K562 (cell line): Measurements from ENCODE around the gene DNAJC12. TPM values are rescaled to one million over a fixed set of nuclear protein-coding genes. Genes with fewer than 3 reads are reported as not detected.

Experiments used
- ATF7 ChIP-seq: fragments of 450-650 bp; IDR thresholded peaks from 2 replicates; pipeline ENCODE4 v1.7.1; 2014; ENCODE audit warnings: mild to moderate bottlenecking, moderate library complexity
- CBX8 ChIP-seq: fragments of 200-600 bp; sonication (generic); IDR thresholded peaks from 2 replicates; pipeline ENCODE4 v1.6.1; 2012; ENCODE audit warnings: borderline replicate concordance, mixed run types, low read depth, mild to moderate bottlenecking, moderate library complexity, mixed read lengths, low read length, control low read depth, inconsistent platforms; ENCODE audit not compliant: poor library complexity, severe bottlenecking; ENCODE audit errors: extremely low read depth
- CEBPB ChIP-seq: fragments of 450-650 bp; IDR thresholded peaks from 2 replicates; pipeline ENCODE4 v1.6.1; 2016; ENCODE audit warnings: missing genetic modification characterization, missing compliant biosample characterization
- CREB3 ChIP-seq: fragments of 450-650 bp; conservative IDR thresholded peaks from 2 replicates; pipeline ENCODE4 v1.6.1; 2016; ENCODE audit warnings: missing genetic modification characterization, low read depth, mild to moderate bottlenecking, missing compliant biosample characterization, moderate library complexity
- CTBP1 ChIP-seq: fragments of 450-650 bp; IDR thresholded peaks from 2 replicates; pipeline ENCODE4 v1.6.1; 2016; ENCODE audit warnings: borderline replicate concordance
- ELF1 ChIP-seq: fragments of 200-800 bp; sonication (Bioruptor generic); IDR thresholded peaks from 2 replicates; pipeline ENCODE4 v1.6.1; 2016; ENCODE audit warnings: missing genetic modification characterization, missing compliant biosample characterization
- NBN ChIP-seq: fragments of 450-650 bp; IDR thresholded peaks from 2 replicates; pipeline ENCODE4 v1.6.1; 2016; ENCODE audit warnings: low read depth, mild to moderate bottlenecking
- NR2C1 ChIP-seq, 2 experiments: fragments of 450-650 bp; IDR thresholded peaks; 2 replicates each; pipeline ENCODE4 v1.6.1; 2017; ENCODE audit warnings: mild to moderate bottlenecking in 2 of 2, antibody characterized with exemption in 1 of 2, inconsistent platforms in 1 of 2, missing compliant biosample characterization in 1 of 2, missing genetic modification characterization in 1 of 2
- PHF20 ChIP-seq: fragments of 450-650 bp; IDR thresholded peaks from 2 replicates; pipeline ENCODE4 v1.6.1; 2018; ENCODE audit not compliant: partially characterized antibody
- POLR2H ChIP-seq: IDR thresholded peaks from 2 replicates; pipeline ENCODE4 v1.6.1; 2016; ENCODE audit warnings: missing genetic modification characterization, low read depth, mild to moderate bottlenecking, control low read depth, missing compliant biosample characterization, moderate library complexity
- SMARCA4 ChIP-seq: fragments of 450-650 bp; IDR thresholded peaks from 2 replicates; pipeline ENCODE4 v1.6.1; 2016
- SOX6 ChIP-seq: fragments of 450-650 bp; IDR thresholded peaks from 2 replicates; pipeline ENCODE4 v1.6.1; 2014; ENCODE audit warnings: mild to moderate bottlenecking
- TEAD4 ChIP-seq, 2 experiments: sonication (generic) in 1 of 2; formaldehyde crosslinking in 1 of 2; IDR thresholded peaks; 2 replicates each; pipeline versions ENCODE4 v1.6.1 to v1.8.0; 2012 to 2022; ENCODE audit warnings: borderline replicate concordance in 1 of 2, inconsistent platforms in 1 of 2, low read length in 1 of 2, mild to moderate bottlenecking in 1 of 2, missing genetic modification reagents in 1 of 2
- TRIM24 ChIP-seq, 2 experiments: fragments of 450-650 bp; IDR thresholded peaks; 2 replicates each; pipeline ENCODE4 v1.6.1; 2016
- XRCC3 ChIP-seq: fragments of 450-650 bp; IDR thresholded peaks from 2 replicates; pipeline ENCODE4 v1.6.1; 2017; ENCODE audit warnings: mild to moderate bottlenecking, moderate library complexity
- YBX1 ChIP-seq: fragments of 450-650 bp; IDR thresholded peaks from 2 replicates; pipeline ENCODE4 v1.7.1; 2016; ENCODE audit warnings: mild to moderate bottlenecking
- ZBTB17 ChIP-seq: fragments of 450-650 bp; formaldehyde crosslinking; IDR thresholded peaks from 2 replicates; pipeline ENCODE4 v1.4.0; 2020; ENCODE audit warnings: mild to moderate bottlenecking
- ZBTB26 ChIP-seq: fragments of 450-650 bp; formaldehyde crosslinking; IDR thresholded peaks from 2 replicates; pipeline ENCODE4 v1.4.0; 2022; ENCODE audit warnings: missing genetic modification characterization
- ZFP30 ChIP-seq: fragments of 250-450 bp; sonication (Bioruptor Pico); IDR thresholded peaks from 2 replicates; pipeline ENCODE4 v1.8.0; 2022; ENCODE audit warnings: moderate library complexity, mild to moderate bottlenecking, inconsistent platforms, borderline replicate concordance
- ZNF589 ChIP-seq: fragments of 200-800 bp; sonication (Bioruptor generic); IDR thresholded peaks from 2 replicates; pipeline ENCODE4 v1.6.1; 2016; ENCODE audit warnings: low read depth, missing genetic modification characterization, missing compliant biosample characterization
- polyA plus RNA-seq, 8 experiments: library from polyadenylated mRNA; depleted of rRNA in 4 of 8; stranded (reverse) in 5 of 8; unstranded in 3 of 8; fragments of >200 nt; fragmentation: Nextera tagmentation in 2 of 8; fragmentation: Illumina TruSeq in 1 of 8; extraction: Ambion mirVana in 2 of 8; extraction: Trizol in 1 of 8; gene quantifications; 2 replicates each; pipeline versions ENCODE4 v1.2.1 to v1.2.3, GENCODE V29; 2011 to 2014; ENCODE audit warnings: inconsistent platforms in 1 of 8, missing spikeins in 1 of 8
- total RNA-seq, 7 experiments: library from RNA; depleted of rRNA in 6 of 7; stranded (reverse); fragments of >200 nt in 6 of 7; fragmentation: Illumina TruSeq in 2 of 7; extraction: Trizol in 2 of 7; gene quantifications; 2 replicates each; pipeline versions ENCODE4 v1.2.1 to v1.2.3, GENCODE V29; 2011 to 2021; ENCODE audit warnings: low replicate concordance in 1 of 7
- TF ChIP-seq, protein P1 (sequence below): fragments of 450-650 bp; IDR thresholded peaks from 2 replicates; pipeline ENCODE4 v1.6.1; 2016; ENCODE audit warnings: low read depth, mild to moderate bottlenecking, moderate library complexity
- TF ChIP-seq, protein P2 (sequence below): fragments of 450-650 bp; formaldehyde crosslinking; conservative IDR thresholded peaks from 2 replicates; pipeline ENCODE4 v1.4.0; 2022; ENCODE audit warnings: mild to moderate bottlenecking, missing genetic modification characterization

The DNAJC12 gene
- total and polyA plus RNA-seq, 9 of the 15 experiments (the other 6 are each of a cell fraction or from before 2014, with no cell fraction given): 7.4 to 95.9 (median 68.5) TPM

DNA sequence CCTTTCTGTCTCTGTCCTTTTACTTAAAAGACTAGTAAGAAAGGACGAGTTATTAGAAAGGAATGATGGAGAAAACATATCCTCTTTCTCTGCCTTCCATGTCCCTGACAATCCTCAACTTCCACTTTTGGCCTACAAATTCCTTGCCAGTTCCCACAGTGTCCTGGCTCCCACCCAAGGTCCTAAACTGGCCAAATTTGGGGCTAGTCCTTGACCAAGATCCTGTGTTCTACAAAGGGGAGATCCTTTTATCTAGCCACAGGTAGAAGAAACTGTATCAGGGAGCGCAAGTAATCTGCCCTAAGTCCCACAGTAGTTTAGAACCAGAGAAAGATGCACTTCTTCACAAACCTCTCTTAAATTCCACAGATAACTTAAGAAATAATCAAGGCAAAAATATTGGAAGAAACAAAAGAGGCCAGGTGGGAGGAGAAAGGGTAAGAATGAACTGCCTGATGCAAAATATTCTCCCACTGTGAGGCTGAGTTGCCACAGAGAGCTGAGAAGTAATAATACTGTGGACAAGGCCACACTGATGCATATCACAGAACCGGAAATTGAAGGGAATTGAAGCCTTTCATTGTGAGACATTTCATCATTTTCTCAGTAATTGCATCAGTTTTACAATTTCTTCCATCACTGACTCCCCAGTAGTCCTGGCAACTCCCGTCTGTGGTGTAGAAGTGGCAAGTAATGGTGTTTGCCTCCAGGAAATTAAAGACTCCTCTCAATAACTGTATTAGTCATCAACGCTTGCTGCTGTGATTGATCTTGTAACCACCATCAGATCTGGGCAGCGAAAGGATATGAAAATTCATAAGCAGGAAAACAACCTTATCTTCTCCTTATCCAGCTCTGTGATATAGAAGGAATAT is 47.2 kb downstream of the DNAJC12 start (continued):
- TF ChIP-seq, protein P1, sequence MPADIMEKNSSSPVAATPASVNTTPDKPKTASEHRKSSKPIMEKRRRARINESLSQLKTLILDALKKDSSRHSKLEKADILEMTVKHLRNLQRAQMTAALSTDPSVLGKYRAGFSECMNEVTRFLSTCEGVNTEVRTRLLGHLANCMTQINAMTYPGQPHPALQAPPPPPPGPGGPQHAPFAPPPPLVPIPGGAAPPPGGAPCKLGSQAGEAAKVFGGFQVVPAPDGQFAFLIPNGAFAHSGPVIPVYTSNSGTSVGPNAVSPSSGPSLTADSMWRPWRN: peak; percentile 45; the same call in 1 of the 2 replicates
- TF ChIP-seq TEAD4 (IDR thresholded peaks at IDR 0.05; ENCODE audit: low read length) (peak; percentile 38; the same call in 1 of the 2 replicates), TEAD4 (CRISPR knock-in tag; IDR thresholded peaks at IDR 0.05; ENCODE audit: borderline replicate concordance) (no peak), NBN (0 out of 2 replicates have a peak, but pooled peaks have one; percentile 41), NR2C1 (IDR thresholded peaks at IDR 0.05) (no peak; the same call in 1 of the 2 replicates), NR2C1 (tag; IDR thresholded peaks at IDR 0.05) (peak; percentile 41; the same call in 1 of the 2 replicates), SOX6 (peak; percentile 88), SMARCA4 (peak; percentile 84; the same call in 1 of the 2 replicates), ATF7 (peak; percentile 97), ELF1 (tag) (peak; percentile 61), CTBP1 (peak; percentile 66; the same call in 1 of the 2 replicates), CEBPB (tag) (peak; percentile 91), CREB3 (no peak), ZNF589 (CRISPR knock-in tag) (peak; percentile 91), ZBTB26 (CRISPR knock-in tag) (0 out of 2 replicates have a peak, but pooled peaks have one; percentile 80), POLR2H (tag) (peak; percentile 72; the same call in 1 of the 2 replicates), YBX1 (no peak), ZBTB17 (CRISPR knock-in tag) (0 out of 2 replicates have a peak, but pooled peaks have one; percentile 30), ZFP30 (CRISPR knock-in tag) (no peak), PHF20 (no peak), XRCC3 (no peak), TRIM24 (IDR thresholded peaks at IDR 0.05) (peak; percentile 92 to 95; a peak in 3 of 4 replicates), CBX8 (no peak)
- TF ChIP-seq, protein P2, sequence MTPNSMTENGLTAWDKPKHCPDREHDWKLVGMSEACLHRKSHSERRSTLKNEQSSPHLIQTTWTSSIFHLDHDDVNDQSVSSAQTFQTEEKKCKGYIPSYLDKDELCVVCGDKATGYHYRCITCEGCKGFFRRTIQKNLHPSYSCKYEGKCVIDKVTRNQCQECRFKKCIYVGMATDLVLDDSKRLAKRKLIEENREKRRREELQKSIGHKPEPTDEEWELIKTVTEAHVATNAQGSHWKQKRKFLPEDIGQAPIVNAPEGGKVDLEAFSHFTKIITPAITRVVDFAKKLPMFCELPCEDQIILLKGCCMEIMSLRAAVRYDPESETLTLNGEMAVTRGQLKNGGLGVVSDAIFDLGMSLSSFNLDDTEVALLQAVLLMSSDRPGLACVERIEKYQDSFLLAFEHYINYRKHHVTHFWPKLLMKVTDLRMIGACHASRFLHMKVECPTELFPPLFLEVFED: peak; percentile 67; the same call in 1 of the 2 replicates
- TF ChIP-seq, all 486 proteins: peak for 85
